Mammary epithelial cell (primary cell): ENCODE data around the gene LRRC18.

Source experiments
- CTCF ChIP-seq, 2 donors: IDR thresholded peaks in 1 of 2; conservative IDR thresholded peaks in 1 of 2; 2 replicates each; pipeline ENCODE4 v1.5.1; 2011 to 2012; ENCODE audit warnings: inconsistent platforms in 2 of 2, low read length in 2 of 2, mild to moderate bottlenecking in 2 of 2, control low read depth in 1 of 2, low read depth in 1 of 2; ENCODE audit not compliant: insufficient read depth in 1 of 2; ENCODE audit errors: extremely low read depth in 1 of 2
- EZH2 ChIP-seq: IDR thresholded peaks from 2 replicates; pipeline ENCODE4 v1.6.1; 2012; ENCODE audit warnings: low read length, inconsistent platforms, borderline replicate concordance

- TF ChIP-seq CTCF (conservative IDR thresholded peaks at IDR 0.05 in 1 of 2, IDR thresholded peaks at IDR 0.05 in 1 of 2; ENCODE audit: extremely low read depth in 1 of 2, insufficient read depth in 1 of 2, low read depth in 1 of 2, low read length in 2 of 2) (no peak), EZH2 (no peak)
These were observed 37.5 kb downstream of the LRRC18 start for GRCh38 chr10:48902096-48902495.
